B cell (primary cell): ENCODE data around the gene IDH3A. TPM values are rescaled to one million over a fixed set of nuclear protein-coding genes. Genes with fewer than 3 reads are reported as not detected.

Experiments
- ATAC-seq: fragments of 200-7000 bp; cut with Tn5 transposase; one replicate; pipeline ENCODE4 v1.10.0; 2021; ENCODE audit warnings: low read depth, mild to moderate bottlenecking, moderate number of reproducible peaks, moderate library complexity
- CTCF ChIA-PET: fragments of 350-600 bp; sonication (Branson Sonifier 250); formaldehyde crosslinking; loops from one replicate; lab custom pipeline; 2021; ENCODE audit warnings: antibody characterized with exemption, inconsistent platforms; lab: Charles Lee
- POLR2A ChIA-PET: fragments of 350-600 bp; sonication (Branson Sonifier 250); formaldehyde crosslinking; loops from one replicate; lab custom pipeline; 2021; ENCODE audit warnings: antibody characterized with exemption; lab: Charles Lee
- DNase-seq: peaks from one replicate; pipeline ENCODE4 v3.0.0; 2013
- H2AFZ ChIP-seq: 2 replicates; pipeline ENCODE4 v1.6.1; 2012; ENCODE audit warnings: mild to moderate bottlenecking, low read depth, low read length; ENCODE audit not compliant: insufficient read depth, poor library complexity, severe bottlenecking
- H3K27ac ChIP-seq, 2 donors: 1 replicate in 1 of 2; 2 replicates in 1 of 2; pipeline ENCODE4 v1.5.1; 2012 to 2013; ENCODE audit warnings: low read length in 2 of 2, mild to moderate bottlenecking in 2 of 2, moderate library complexity in 1 of 2
- H3K27me3 ChIP-seq, 4 experiments: fragments of 200-600 bp in 1 of 4; sonication (generic) in 1 of 4; replicated peaks in 1 of 4; 1 replicate in 2 of 4; 2 replicates in 2 of 4; pipeline versions ENCODE4 v1.6.1 to v1.7.0; 2013 to 2016; ENCODE audit warnings: low read length in 3 of 4, mild to moderate bottlenecking in 2 of 4, mixed read lengths in 1 of 4, moderate library complexity in 1 of 4; ENCODE audit not compliant: insufficient read depth in 4 of 4, control insufficient read depth in 3 of 4; ENCODE audit errors: control extremely low read depth in 1 of 4
- H3K36me3 ChIP-seq, 2 experiments: replicated peaks in 1 of 2; 1 replicate in 1 of 2; 2 replicates in 1 of 2; pipeline versions ENCODE4 v1.6.1 to v1.7.1; 2013; ENCODE audit warnings: low read length in 1 of 2; ENCODE audit not compliant: insufficient read depth in 2 of 2, control insufficient read depth in 1 of 2; ENCODE audit errors: control extremely low read depth in 1 of 2, extremely low read depth in 1 of 2
- H3K4me1 ChIP-seq, 2 donors: fragments of 200-600 bp in 1 of 2; sonication (generic) in 1 of 2; 1 replicate in 1 of 2; 2 replicates in 1 of 2; pipeline versions ENCODE4 v1.5.1 to v1.6.1; 2013 to 2017; ENCODE audit warnings: low read length in 2 of 2; ENCODE audit not compliant: control insufficient read depth in 2 of 2, insufficient read depth in 2 of 2
- H3K4me2 ChIP-seq: replicated peaks from 2 replicates; pipeline ENCODE3; 2012; ENCODE audit warnings: mild to moderate bottlenecking, low read depth, low read length; ENCODE audit not compliant: poor library complexity, severe bottlenecking
- H3K4me3 ChIP-seq, 5 experiments: fragments of 200-600 bp in 1 of 5; sonication (generic) in 1 of 5; 1 replicate in 3 of 5; 2 replicates in 2 of 5; pipeline versions ENCODE4 v1.5.1 to v1.7.0; 2011 to 2016; ENCODE audit warnings: low read length in 4 of 5, mild to moderate bottlenecking in 4 of 5, low read depth in 2 of 5, control low read depth in 1 of 5, moderate library complexity in 1 of 5; ENCODE audit not compliant: insufficient read depth in 1 of 5; ENCODE audit errors: control extremely low read depth in 1 of 5, extremely low read depth in 1 of 5
- H3K79me2 ChIP-seq: fragments of 200-600 bp; sonication (generic); one replicate; pipeline ENCODE4 v1.6.0; 2016; ENCODE audit warnings: low read length; ENCODE audit not compliant: control insufficient read depth, insufficient read depth
- H3K9ac ChIP-seq: fragments of 200-600 bp; sonication (generic); 2 replicates; pipeline ENCODE4 v1.6.1; 2017; ENCODE audit warnings: mild to moderate bottlenecking, low read length, moderate library complexity
- H3K9me3 ChIP-seq, 3 donors: one replicate each; pipeline versions ENCODE4 v1.6.1 to v1.7.1; 2013; ENCODE audit warnings: low read length in 2 of 3; ENCODE audit not compliant: control insufficient read depth in 2 of 3, insufficient read depth in 1 of 3; ENCODE audit errors: control extremely low read depth in 1 of 3
- H4K20me1 ChIP-seq: 2 replicates; pipeline ENCODE4 v1.6.0; 2012; ENCODE audit warnings: mild to moderate bottlenecking, low read length; ENCODE audit not compliant: insufficient read depth, control insufficient read depth, poor library complexity, severe bottlenecking
- H3K27ac Mint-ChIP-seq: one replicate; pipeline ENCODE4 v1.8.0; 2021; ENCODE audit warnings: mixed read lengths
- H3K27me3 Mint-ChIP-seq: one replicate; pipeline ENCODE4 v1.8.0; 2021; ENCODE audit warnings: mixed read lengths
- H3K4me1 Mint-ChIP-seq: one replicate; pipeline ENCODE4 v1.8.0; 2021; ENCODE audit warnings: mixed read lengths
- H3K4me3 Mint-ChIP-seq: one replicate; pipeline ENCODE4 v1.8.0; 2021; ENCODE audit warnings: mixed read lengths
- H3K9me3 Mint-ChIP-seq: one replicate; pipeline ENCODE4 v1.8.0; 2022; ENCODE audit warnings: mixed read lengths; ENCODE audit not compliant: insufficient read depth
- CTCF ChIP-seq: fragments of 200-600 bp; IDR thresholded peaks from one replicate; pipeline ENCODE4 v1.8.0; 2022; ENCODE audit warnings: antibody characterized with exemption, mild to moderate bottlenecking
- EZH2 ChIP-seq: IDR thresholded peaks from 2 replicates; pipeline ENCODE4 v1.6.1; 2012; ENCODE audit warnings: borderline replicate concordance, low read depth, mild to moderate bottlenecking, moderate library complexity, low read length; ENCODE audit not compliant: insufficient read depth, poor library complexity, severe bottlenecking
- WGBS: methylation state at CpG from one replicate; pipeline ENCODE4 v1.1.5; 2013; ENCODE audit warnings: missing lambda C conversion rate; ENCODE audit not compliant: insufficient coverage; 5-methylcytosine and 5-hydroxymethylcytosine counted together
- intact Hi-C: fragments of 100-400 bp; cut with micrococcal nuclease; formaldehyde crosslinking; loops from one replicate; pipeline ENCODE4 v1.10.0; 2022
- polyA plus RNA-seq: library from polyadenylated mRNA; depleted of rRNA; stranded (reverse); fragments of >200 nt; gene quantifications from 2 replicates; pipeline ENCODE4 v1.2.3, GENCODE V29; 2012
- total RNA-seq, 2 donors: library from RNA; stranded (reverse); fragments of 120-200 nt in 1 of 2; gene quantifications; 1 replicate in 1 of 2; 2 replicates in 1 of 2; pipeline versions ENCODE4 v1.2.3 to v1.2.4, GENCODE V29; 2013 to 2022

Gene IDH3A
- total and polyA plus RNA-seq, 2 donors (not counting 1 experiment from before 2014, with no cell fraction given) = 39.7 to 71.7 TPM

- ATAC-seq = peak; percentile 72
- ChIA-PET POLR2A (interaction anchor here (1.2 kb wide), 1 partner anchor 22 kb away, joined by 3 read pairs; the partner anchor contains the start of gene IDH3A), CTCF (interaction anchor here (0.9 to 7.7 kb wide), 8 partner anchors 21 to 69 kb away, joined by 3 to 83 read pairs (median 5); partner anchors contain the start of gene CIB2)
- Histone ChIP-seq H3K27me3 (no peaks in the 10 kb centered on the region), H3K4me1 (peaks cover 83 to 84% of the 10 kb centered on the region in 2 donors), H3K9me3 (peaks cover 0 to 13% (median 0%) of the 10 kb centered on the region in 3 donors), H3K4me2 (peak overlapping the region; percentile 56), H3K4me3 (peak overlapping the region in 1 of 5 experiments; percentile 30), H3K9ac (peak overlapping the region; percentile 25), H4K20me1 (no peaks in the 10 kb centered on the region), H3K79me2 (no peaks in the 10 kb centered on the region), H3K27ac (peak overlapping the region; percentile 50 to 70), H3K36me3 (peaks cover 3 to 9% of the 10 kb centered on the region in 2 experiments), H2AFZ (no peak overlapping the region)
- Mint-ChIP-seq H3K9me3 (no peaks in the 10 kb centered on the region), H3K4me1 (peaks cover 87% of the 10 kb centered on the region), H3K27ac (peak overlapping the region; percentile 95), H3K4me3 (peak overlapping the region; percentile 81), H3K27me3 (no peaks in the 10 kb centered on the region)
- 91% methylated on average over 6 of the region's 17 CpGs for WGBS
- intact Hi-C loops = loop anchor here (1.0 to 2.0 kb wide), 3 partner anchors 22 to 177 kb away; partner anchors contain the start of genes CIB2 and IDH3A
- peak; percentile 82 for DNase-seq
- no peak for TF ChIP-seq EZH2
- no peak for TF ChIP-seq CTCF
Observed at GRCh38 chr15:78170848-78171773, 21.9 kb downstream of the IDH3A start.
